ENCODE data around the gene RGMA.
A peak's percentile ranks its signal among the peaks of the same experiment; 100 is the strongest.

RGMA gene

GRCh38 chr15:93063262-93063671, 25.7 kb downstream of the RGMA start:
- no peak for TF ChIP-seq SIN3A (IDR thresholded peaks at IDR 0.05; ENCODE audit: borderline replicate concordance, insufficient read depth, low read length)
- TF ChIP-seq REST (IDR thresholded peaks at IDR 0.05; ENCODE audit: insufficient read depth in 1 of 2, low read depth in 2 of 2, low read length in 2 of 2) = no peak
- no peak for TF ChIP-seq TAF1 (IDR thresholded peaks at IDR 0.05; ENCODE audit: borderline replicate concordance, insufficient read depth, low read length)
- TF ChIP-seq FOXP2 (optimal IDR thresholded peaks at IDR 0.05; ENCODE audit: borderline replicate concordance, extremely low read depth, extremely low read length, insufficient read depth) = no peak
- no peak for TF ChIP-seq POLR2AphosphoS5 (IDR thresholded peaks at IDR 0.05; ENCODE audit: low read depth, low read length)

DNA sequence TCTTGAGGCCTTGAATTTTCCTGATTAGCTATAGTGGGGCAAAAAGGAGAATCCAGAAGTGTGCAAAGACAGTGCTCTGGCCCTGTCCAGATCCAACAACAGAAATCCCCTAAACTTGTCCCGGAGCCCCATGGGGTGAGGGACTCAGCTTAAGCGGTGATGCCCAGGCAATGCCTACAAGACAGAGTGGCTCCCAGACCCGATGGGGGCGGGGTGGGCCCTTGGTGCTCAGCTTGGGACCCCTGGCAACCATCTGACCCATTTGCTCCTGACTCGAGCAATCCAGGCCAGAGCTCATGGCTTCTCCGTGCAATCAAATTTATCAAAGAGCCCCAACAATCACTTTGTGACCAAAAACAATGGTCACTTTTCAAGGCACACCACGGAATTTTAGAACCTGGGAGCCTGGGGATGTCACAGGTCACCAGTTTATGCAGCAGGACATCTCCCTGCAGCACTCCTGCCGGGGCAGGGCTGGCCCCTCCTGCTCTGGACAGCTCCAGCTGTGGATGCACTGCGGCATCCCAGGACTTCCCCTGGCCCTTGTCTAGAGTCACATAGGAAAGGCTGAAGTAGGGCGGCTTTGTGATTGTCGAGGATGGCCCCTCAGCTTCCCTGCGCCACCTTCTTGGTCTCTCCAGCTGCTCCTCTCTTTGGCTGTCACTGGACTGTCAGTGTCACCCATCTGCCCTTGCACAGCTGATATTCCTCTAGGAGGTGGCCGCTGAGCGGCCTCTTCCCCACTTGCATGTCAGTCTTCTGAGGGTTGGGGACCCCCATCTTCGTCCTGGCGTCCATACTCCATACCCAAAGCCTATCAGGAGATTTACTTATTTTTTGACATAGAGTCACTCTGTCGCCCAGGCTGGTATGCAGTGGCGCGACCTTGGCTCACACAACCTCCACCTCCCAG, 28.4 kb downstream of the RGMA start:
- TF ChIP-seq POLR2AphosphoS5 (IDR thresholded peaks at IDR 0.05; ENCODE audit: low read depth, low read length) (no peak), SIN3A (IDR thresholded peaks at IDR 0.05; ENCODE audit: borderline replicate concordance, insufficient read depth, low read length) (no peak), REST (IDR thresholded peaks at IDR 0.05; ENCODE audit: insufficient read depth in 1 of 2, low read depth in 2 of 2, low read length in 2 of 2) (peak; percentile 66 to 72; a peak in 2 of 4 replicates), TAF1 (IDR thresholded peaks at IDR 0.05; ENCODE audit: borderline replicate concordance, insufficient read depth, low read length) (no peak)

- TF ChIP-seq REST (IDR thresholded peaks at IDR 0.05; ENCODE audit: insufficient read depth in 1 of 2, low read depth in 2 of 2, low read length in 2 of 2) = no peak
- no peak for TF ChIP-seq FOXP2 (optimal IDR thresholded peaks at IDR 0.05; ENCODE audit: borderline replicate concordance, extremely low read depth, extremely low read length, insufficient read depth)
- no peak for TF ChIP-seq SIN3A (IDR thresholded peaks at IDR 0.05; ENCODE audit: borderline replicate concordance, insufficient read depth, low read length)
Measured at GRCh38 chr15:93059442-93059841, 29.6 kb downstream of the RGMA start.

- TF ChIP-seq TAF1 (IDR thresholded peaks at IDR 0.05; ENCODE audit: borderline replicate concordance, insufficient read depth, low read length) (no peak), FOXP2 (optimal IDR thresholded peaks at IDR 0.05; ENCODE audit: borderline replicate concordance, extremely low read depth, extremely low read length, insufficient read depth) (no peak), SIN3A (IDR thresholded peaks at IDR 0.05; ENCODE audit: borderline replicate concordance, insufficient read depth, low read length) (no peak), POLR2AphosphoS5 (IDR thresholded peaks at IDR 0.05; ENCODE audit: low read depth, low read length) (no peak), REST (IDR thresholded peaks at IDR 0.05; ENCODE audit: insufficient read depth in 1 of 2, low read depth in 2 of 2, low read length in 2 of 2) (no peak)
Measured at GRCh38 chr15:93058904-93059427, 30.0 kb downstream of the RGMA start.

Measured in PFSK-1 (cell line).